Dedifferentiated amniotic fluid mesenchymal stem cell (primary cell): Measurements from ENCODE around the gene SCYL1.

Source experiments
- DNase-seq: peaks from one replicate; pipeline ENCODE4 v3.0.0-alpha.2; 2016; ENCODE audit errors: extremely low spot score

The SCYL1 gene

GRCh38 chr11:65536412-65537295 lies 11.8 kb downstream of the SCYL1 start:
- DNase-seq, result no peak

GRCh38 chr11:65537296-65537597 lies 12.4 kb downstream of the SCYL1 start:
- no peak for DNase-seq

GRCh38 chr11:65537620-65538231 lies 12.8 kb downstream of the SCYL1 start:
- no peak for DNase-seq

- DNase-seq, result no peak
Measured at GRCh38 chr11:65538232-65538914, 13.5 kb downstream of the SCYL1 start.

DNA sequence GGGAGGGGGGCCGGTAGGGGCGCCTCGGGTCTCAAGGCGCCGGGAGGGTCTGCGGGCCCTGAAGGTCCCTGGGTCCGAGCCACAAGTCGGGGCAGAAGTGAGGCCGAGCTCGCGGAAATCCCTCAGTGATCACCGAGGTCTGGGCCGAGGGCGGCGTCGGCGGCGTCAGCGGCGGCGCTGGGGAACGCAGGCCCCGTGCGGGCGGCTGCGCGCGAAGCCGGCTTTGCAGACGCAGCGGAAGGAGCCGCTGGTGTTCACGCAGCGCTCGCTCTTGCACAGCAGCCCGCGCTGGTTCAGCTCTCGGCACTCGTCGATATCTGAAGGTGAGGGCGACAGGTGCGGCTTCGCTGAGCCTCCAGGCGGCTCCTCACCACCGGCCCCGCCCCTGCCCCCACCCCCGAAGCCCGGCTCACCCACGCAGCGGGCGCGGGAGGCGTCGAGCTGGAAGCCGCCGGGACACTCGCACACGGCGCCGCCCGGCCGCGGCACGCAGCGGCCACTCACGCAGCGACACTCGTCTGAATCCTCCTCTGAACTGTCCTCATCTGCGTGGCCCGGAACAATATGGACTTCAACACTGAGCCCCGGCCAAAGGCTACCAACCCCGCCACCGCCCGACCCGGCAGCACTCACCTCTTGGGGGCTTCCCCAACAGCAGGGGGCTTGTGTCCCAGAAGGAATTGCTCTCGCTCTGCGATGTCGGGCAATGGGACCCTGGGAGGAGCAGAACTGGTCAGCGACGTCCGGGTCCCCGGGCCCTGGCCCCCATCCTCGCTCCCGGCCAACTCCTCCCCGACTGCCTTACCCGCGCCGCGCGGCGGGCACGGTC lies 14.2 kb downstream of the SCYL1 start:
- no peak for DNase-seq

DNA sequence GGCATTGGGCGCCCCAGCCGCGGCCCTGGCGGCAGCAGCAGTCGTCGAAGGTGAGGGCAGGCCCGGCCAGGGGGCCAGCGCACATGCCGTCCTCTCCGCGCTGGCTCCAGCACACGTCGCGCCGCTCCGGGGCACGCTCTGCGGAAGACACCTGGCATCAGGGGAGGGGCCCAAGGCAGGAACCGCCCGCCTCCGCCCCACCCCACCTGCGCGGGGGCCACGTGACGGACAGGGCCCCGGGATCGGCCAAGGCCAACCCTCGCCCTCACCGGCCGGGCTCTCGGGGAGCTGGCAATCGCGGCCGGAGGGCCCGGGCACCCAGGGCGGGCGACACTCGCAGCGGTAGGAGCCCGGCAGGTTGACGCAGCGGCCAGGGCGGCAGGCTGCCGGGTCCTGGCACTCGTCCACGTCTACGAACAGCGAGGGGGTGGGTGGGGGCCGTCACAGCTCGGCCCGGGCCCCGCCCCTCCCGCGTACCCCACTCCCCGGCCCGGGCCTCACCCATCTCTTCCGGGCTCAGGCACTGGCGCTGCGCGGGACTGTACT lies 14.9 kb downstream of the SCYL1 start:
- no peak for DNase-seq

- DNase-seq, result peak; percentile 82
Measured at GRCh38 chr11:65540290-65541092, 15.6 kb downstream of the SCYL1 start.

GRCh38 chr11:65541093-65541982 lies 16.5 kb downstream of the SCYL1 start:
- no peak for DNase-seq

DNA sequence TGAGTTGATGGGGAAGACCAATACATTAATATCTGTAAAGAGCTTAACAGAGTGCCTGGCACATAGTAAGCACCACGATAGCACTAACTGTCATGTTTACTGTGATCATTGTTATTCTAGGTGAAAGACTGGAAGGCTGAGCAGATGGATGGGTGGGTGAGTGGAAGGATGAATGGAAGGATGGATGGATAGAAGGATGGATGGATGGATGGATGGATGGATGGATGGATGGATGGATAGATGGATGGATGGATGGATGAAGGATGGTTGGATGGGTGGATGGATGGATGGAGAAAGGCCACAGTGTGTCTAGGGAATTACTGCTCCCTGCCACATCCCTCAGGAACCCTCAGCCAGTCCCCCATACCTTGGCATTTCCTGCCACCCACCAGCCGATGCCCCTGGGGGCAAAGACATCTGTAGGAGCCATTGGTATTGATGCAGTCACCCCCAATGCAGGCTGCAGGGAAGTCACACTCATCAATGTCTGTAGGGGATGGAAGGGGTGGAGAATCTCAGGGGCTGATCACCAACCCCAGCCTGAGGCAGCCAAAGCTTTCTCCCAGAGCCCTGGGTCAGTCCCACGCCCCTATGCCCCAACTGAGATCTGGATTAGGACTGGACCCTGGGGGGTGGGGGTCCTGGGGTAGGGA lies 18.0 kb downstream of the SCYL1 start:
- DNase-seq, result no peak

- DNase-seq, result no peak
Measured at GRCh38 chr11:65545853-65546216, 21.0 kb downstream of the SCYL1 start.

- DNase-seq, result no peak
Measured at GRCh38 chr11:65546217-65546958, 21.5 kb downstream of the SCYL1 start.

DNA sequence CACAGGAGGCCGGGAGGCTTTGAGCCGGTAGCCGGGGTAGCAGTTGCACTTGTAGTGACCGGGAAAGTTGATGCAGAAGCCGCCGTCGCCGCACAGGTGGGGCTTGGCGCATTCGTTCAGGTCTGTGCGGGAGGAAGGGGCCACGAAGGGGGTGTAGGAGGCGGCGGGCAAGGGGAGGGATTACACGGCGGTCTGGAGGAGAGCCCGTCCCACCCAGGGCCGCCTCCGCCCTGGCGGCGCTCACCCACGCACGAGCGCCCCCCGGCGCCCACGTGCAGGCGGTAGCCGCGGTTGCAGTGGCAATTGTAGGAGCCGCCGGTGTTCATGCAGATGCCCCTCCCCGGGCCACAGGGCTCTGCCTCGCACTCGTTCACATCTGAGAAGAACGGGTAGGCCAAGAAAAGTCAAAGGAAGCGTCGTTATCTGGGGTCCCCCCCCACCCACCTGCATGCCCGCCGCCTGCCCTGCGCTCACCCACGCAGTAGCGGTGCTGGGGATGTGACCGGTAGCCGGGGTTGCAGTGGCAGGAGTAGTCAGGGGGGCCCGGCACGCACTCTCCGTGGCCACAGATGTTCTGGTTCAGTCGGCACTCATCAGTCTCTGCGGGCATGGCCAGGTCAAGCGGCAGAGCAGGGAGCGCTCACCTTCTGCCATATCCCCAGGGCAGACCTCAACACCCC lies 22.7 kb downstream of the SCYL1 start:
- DNase-seq, result no peak

- DNase-seq, result no peak
Measured at GRCh38 chr11:65548395-65548794, 23.5 kb downstream of the SCYL1 start.

- no peak for DNase-seq
Measured at GRCh38 chr11:65549096-65549495, 24.2 kb downstream of the SCYL1 start.

DNA sequence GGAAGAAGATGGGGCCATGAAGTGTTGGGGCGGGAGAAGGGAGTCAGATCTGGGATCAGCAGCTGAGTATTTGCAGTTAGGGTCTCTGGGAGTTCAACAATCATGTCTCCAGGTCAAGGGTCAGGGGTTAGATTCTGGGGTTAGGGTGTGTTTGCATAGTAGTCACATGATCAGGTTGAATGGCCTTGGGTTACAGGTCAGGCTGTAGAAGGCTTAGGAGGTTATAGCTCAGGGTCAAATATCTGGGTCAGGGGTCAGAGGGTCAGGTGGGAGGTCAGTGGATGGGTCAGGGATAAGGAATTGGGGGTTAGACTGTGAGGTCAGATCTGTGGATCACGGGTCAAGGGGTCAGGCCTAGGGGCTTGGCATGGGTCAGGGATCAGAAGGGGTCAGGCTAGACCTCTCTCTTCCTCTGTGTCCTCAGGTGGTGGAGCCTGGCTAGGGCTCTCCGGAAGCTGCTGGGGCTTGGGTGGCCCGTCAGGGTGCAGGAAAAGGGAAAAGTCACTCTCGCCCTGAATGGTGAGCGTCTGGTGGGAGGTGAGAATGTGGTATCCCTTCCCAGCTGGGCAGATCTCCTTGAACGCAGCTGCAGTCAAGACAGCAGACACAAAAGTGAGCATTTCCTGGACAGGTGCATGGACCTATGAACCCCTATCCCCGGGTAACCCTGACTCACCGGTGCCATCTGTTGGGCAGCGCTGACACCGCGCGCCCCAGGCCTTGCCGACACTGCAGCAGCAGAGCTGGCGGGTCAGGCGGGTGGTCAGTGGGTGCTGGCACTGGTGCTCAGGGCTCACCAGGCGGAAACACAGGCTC lies 26.9 kb downstream of the SCYL1 start:
- no peak for DNase-seq

DNA sequence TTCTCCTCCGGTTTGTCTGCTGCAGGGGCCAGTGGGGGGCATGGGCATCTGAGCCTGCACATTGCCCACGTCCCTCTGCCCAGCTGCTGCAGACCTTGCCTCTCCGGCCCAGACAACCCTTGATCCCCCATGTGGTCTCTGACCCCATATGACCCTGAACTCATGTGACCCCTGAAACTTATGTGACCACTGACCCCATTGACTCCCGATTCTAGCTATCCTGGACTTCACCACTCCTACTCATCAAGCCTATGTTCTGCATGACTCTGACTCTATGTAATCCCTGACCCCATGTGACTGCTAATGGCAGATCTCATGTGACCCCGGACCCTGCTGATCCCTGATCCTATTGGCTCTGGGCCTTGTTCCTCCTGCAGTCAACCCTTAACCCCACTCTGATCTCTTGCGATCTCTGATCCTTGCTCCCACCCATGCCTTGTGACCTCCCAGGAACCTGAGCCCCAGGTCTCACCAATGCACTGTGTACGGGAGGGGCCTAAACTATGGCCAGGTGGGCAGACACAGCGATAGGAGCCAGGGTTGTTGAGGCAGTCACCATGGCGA lies 27.6 kb downstream of the SCYL1 start:
- no peak for DNase-seq
